ENCODE results near the gene AIRE. TPM values are rescaled to one million over a fixed set of nuclear protein-coding genes. Genes with fewer than 3 reads are reported as not detected.
"Not testable (repeated sequence)": the region's sequence is repeated elsewhere in the genome, so short reads cannot be mapped to it uniquely, and the experiment has no call there.

AIRE gene
- total RNA-seq, result under 0.01 TPM in 1 of 2 replicates, not detected in the other

- no peak for DNase-seq (ENCODE audit: low read depth, low spot score)
Observed at GRCh38 chr21:44285138-44285992, at the start of gene AIRE. TSS of gene AIRE (plus strand) at chr21:44285876. CDS start at chr21:44286007, 131 bp downstream.

- DNase-seq (ENCODE audit: low read depth, low spot score), result not testable (repeated sequence)
Observed at GRCh38 chr21:44240353-44240752, 45.3 kb upstream of the AIRE start.

GRCh38 chr21:44240842-44241241 is 44.8 kb upstream of the AIRE start, which contains the start of gene ICOSLG:
TSS of gene ICOSLG (minus strand) at chr21:44240943. CDS start at chr21:44240817, 126 bp downstream.
- not testable (repeated sequence) for DNase-seq (ENCODE audit: low read depth, low spot score)

- DNase-seq (ENCODE audit: low read depth, low spot score), result not testable (repeated sequence)
Observed at GRCh38 chr21:44241281-44241680, 44.4 kb upstream of the AIRE start.

GRCh38 chr21:44243980-44244379 is 41.7 kb upstream of the AIRE start:
- DNase-seq (ENCODE audit: low read depth, low spot score), result not testable (repeated sequence)

GRCh38 chr21:44247904-44248303 is 37.8 kb upstream of the AIRE start:
- not testable (repeated sequence) for DNase-seq (ENCODE audit: low read depth, low spot score)

- not testable (repeated sequence) for DNase-seq (ENCODE audit: low read depth, low spot score)
Observed at GRCh38 chr21:44249204-44250037, 36.3 kb upstream of the AIRE start.

- no peak for DNase-seq (ENCODE audit: low read depth, low spot score)
Observed at GRCh38 chr21:44253832-44254710, 31.6 kb upstream of the AIRE start.

- DNase-seq (ENCODE audit: low read depth, low spot score), result no peak
Observed at GRCh38 chr21:44255511-44255981, 30.1 kb upstream of the AIRE start.

- no peak for DNase-seq (ENCODE audit: low read depth, low spot score)
Observed at GRCh38 chr21:44258056-44258725, 27.5 kb upstream of the AIRE start.

GRCh38 chr21:44259082-44259705 is 26.5 kb upstream of the AIRE start:
- no peak for DNase-seq (ENCODE audit: low read depth, low spot score)

GRCh38 chr21:44260066-44260465 is 25.6 kb upstream of the AIRE start:
- no peak for DNase-seq (ENCODE audit: low read depth, low spot score)

- no peak for DNase-seq (ENCODE audit: low read depth, low spot score)
Observed at GRCh38 chr21:44260791-44261631, 24.7 kb upstream of the AIRE start.

- DNase-seq (ENCODE audit: low read depth, low spot score), result no peak
Observed at GRCh38 chr21:44261675-44262295, 23.9 kb upstream of the AIRE start, which contains the start of gene DNMT3L. TSS of gene DNMT3L (minus strand) at chr21:44261897. CDS start at chr21:44261259, 638 bp downstream.

- no peak for DNase-seq (ENCODE audit: low read depth, low spot score)
Observed at GRCh38 chr21:44262338-44263056, 23.2 kb upstream of the AIRE start.

- no peak for DNase-seq (ENCODE audit: low read depth, low spot score)
Observed at GRCh38 chr21:44263221-44263760, 22.4 kb upstream of the AIRE start.

GRCh38 chr21:44263768-44264167 is 21.9 kb upstream of the AIRE start:
- no peak for DNase-seq (ENCODE audit: low read depth, low spot score)
